NCI-H526 treated with DMSO at 0.1 percent for 48 hours (cell line): ENCODE measurements around the gene SCN4A.

ENCODE experiments used
- DNase-seq: peaks from one replicate; lab custom pipeline; 2025; lab: John Stamatoyannopoulos, UW

Gene SCN4A

GRCh38 chr17:64001763-64002529 is 29.2 kb upstream of the SCN4A start:
- DNase-seq = no peak

GRCh38 chr17:64001091-64001579 is 28.4 kb upstream of the SCN4A start:
- DNase-seq = no peak

- no peak for DNase-seq
These were observed 27.2 kb upstream of the SCN4A start for GRCh38 chr17:63999680-64000531.

- DNase-seq = no peak
These were observed 26.3 kb upstream of the SCN4A start for GRCh38 chr17:63998721-63999679.

GRCh38 chr17:63998050-63998720 is 25.5 kb upstream of the SCN4A start, which contains the start of gene PRR29:
TSS of gene PRR29 (plus strand) at chr17:63998351. CDS start at chr17:63998365, 14 bp downstream.
- no peak for DNase-seq

- DNase-seq = no peak
These were observed 24.8 kb upstream of the SCN4A start for GRCh38 chr17:63997341-63998048.

GRCh38 chr17:63996430-63997182 is 23.9 kb upstream of the SCN4A start:
- DNase-seq = no peak

GRCh38 chr17:63995626-63996025 is 22.9 kb upstream of the SCN4A start:
- no peak for DNase-seq

GRCh38 chr17:63993368-63993985 is 20.8 kb upstream of the SCN4A start:
- DNase-seq = no peak

- DNase-seq = no peak
These were observed 18.9 kb upstream of the SCN4A start for GRCh38 chr17:63991611-63992010.

- no peak for DNase-seq
These were observed 17.1 kb upstream of the SCN4A start for GRCh38 chr17:63989622-63990345.

GRCh38 chr17:63988741-63989621 is 16.3 kb upstream of the SCN4A start:
- no peak for DNase-seq

GRCh38 chr17:63988127-63988478 is 15.4 kb upstream of the SCN4A start:
- no peak for DNase-seq

- DNase-seq = no peak
These were observed 14.8 kb upstream of the SCN4A start for GRCh38 chr17:63987221-63988126.

GRCh38 chr17:63986821-63987220 is 14.1 kb upstream of the SCN4A start:
- no peak for DNase-seq

GRCh38 chr17:63985387-63986140 is 12.8 kb upstream of the SCN4A start:
- no peak for DNase-seq
